Limb (tissue), 2 donors: ENCODE results near the gene ARSJ.
"Not testable (repeated sequence)": the region's sequence is repeated elsewhere in the genome, so short reads cannot be mapped to it uniquely, and the experiment has no call there.

Source experiments
- DNase-seq, 2 donors: peaks; one replicate each; pipeline ENCODE4 v3.0.0-alpha.2; 2016; ENCODE audit errors: extremely low spot score in 2 of 2

Gene ARSJ

GRCh38 chr4:113958766-113959538 lies 20.5 kb downstream of the ARSJ start:
- peak in 1 of 2 donors; percentile 49 for DNase-seq

- no peak for DNase-seq
These were observed 21.5 kb downstream of the ARSJ start for GRCh38 chr4:113957956-113958355.

GRCh38 chr4:113955948-113956347 lies 23.5 kb downstream of the ARSJ start:
- DNase-seq, result no peak

- DNase-seq, result no peak
These were observed 24.0 kb downstream of the ARSJ start for GRCh38 chr4:113955411-113955810.

GRCh38 chr4:113953888-113954287 lies 25.6 kb downstream of the ARSJ start:
- no peak for DNase-seq

- DNase-seq, result no peak
These were observed 26.9 kb downstream of the ARSJ start for GRCh38 chr4:113952452-113953029.

GRCh38 chr4:113951263-113951662 lies 28.2 kb downstream of the ARSJ start:
- peak in 1 of 2 donors; percentile 52 for DNase-seq

GRCh38 chr4:113950207-113950606 lies 29.2 kb downstream of the ARSJ start:
- no peak for DNase-seq

DNA sequence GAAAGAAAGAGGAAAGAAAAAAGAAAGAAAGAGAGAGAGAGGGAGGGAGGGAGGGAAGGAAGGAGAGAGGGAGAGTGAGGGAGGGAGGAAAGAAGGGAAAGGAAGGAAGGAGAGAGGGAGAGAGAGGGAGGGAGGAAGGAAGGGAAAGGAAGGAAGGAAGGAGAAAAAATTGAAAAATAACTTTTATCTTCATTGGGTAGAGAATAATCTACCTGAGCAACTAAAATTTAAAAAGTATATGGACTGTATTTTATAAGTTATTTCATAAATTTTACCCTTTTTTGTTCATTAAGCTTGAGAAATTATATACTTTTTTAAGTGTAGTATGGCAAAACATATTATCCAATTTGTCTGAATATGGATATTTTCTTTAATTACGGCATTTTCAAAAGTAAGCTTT lies 32.0 kb downstream of the ARSJ start:
- no peak for DNase-seq

- DNase-seq, result no peak
These were observed 33.5 kb downstream of the ARSJ start for GRCh38 chr4:113945906-113946305.

- DNase-seq, result no peak
These were observed 35.6 kb downstream of the ARSJ start for GRCh38 chr4:113943863-113944262.

- DNase-seq, result no peak
These were observed 36.4 kb downstream of the ARSJ start for GRCh38 chr4:113943085-113943484.

DNA sequence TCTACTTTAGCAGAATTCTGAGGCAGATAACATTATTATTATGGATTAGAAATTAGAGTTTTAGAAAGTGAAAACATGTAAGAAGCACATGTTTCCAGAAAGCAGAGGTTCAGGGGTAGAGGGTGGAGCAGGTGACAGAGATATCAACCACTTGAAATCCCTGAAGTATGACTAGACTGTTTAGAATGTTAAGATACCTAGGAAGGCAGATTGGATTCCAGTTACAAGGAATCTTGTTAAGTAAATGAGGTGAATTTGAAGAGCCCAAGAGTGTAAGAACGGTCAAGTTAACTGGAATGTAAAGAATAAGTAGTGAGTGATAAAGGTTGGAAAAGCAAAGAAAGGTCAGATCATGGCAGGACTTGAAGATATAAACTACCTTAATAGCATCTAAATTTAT lies 37.6 kb downstream of the ARSJ start:
- no peak for DNase-seq

- DNase-seq, result not testable (repeated sequence)
These were observed 39.3 kb downstream of the ARSJ start for GRCh38 chr4:113940103-113940502.

- DNase-seq, result no peak
These were observed 44.3 kb downstream of the ARSJ start for GRCh38 chr4:113935190-113935589.

DNA sequence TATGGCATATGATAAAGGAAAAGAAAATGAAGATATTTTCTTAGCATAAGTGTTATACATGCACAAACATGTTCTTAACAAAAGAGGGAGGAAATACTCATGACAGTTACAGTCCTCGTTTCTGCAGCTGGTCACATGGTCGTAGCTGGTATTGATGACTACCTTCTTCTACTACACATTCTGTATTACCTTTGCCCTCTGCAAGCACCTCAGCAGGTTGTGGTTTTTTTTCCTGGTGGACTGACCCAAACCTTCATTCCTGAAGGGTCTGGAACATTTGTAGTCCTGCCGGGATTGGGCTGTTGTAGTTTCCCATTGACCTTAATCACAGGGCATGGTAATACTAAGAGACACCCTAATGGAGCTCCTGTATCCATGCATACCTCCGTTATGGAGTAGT lies 54.7 kb downstream of the ARSJ start:
- DNase-seq, result not testable (repeated sequence)

DNA sequence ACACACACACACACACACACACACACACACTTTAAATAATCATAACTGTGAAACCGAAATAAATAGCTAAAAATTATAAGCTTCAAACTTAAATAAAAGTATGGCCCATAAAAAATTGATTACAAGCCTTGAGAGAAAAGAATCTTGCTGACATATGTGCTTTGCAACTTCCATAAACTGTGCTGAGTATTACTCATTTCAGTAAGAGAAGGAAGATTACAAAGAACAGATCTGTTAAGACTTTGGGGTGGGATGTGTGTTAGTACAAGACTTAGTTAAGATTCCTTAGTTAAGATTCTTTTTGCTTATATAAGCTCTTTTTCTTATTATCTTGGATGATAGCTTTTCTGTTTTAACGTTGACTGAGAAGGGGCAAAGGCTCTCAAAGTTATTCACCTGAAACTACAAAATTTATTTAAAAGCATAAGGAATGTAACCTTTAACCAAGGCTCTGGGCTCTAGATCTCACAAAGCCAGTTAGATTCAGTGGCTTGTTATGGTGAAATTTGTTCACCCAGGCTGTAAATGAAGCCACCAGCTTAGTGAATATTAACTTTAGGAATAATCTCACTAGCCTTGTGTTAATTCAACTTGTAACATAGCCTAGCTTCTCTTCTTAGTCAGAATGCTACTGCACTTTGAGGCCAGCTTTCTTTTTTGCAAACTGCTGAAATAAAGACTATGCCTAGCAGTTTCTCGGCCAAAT lies 58.2 kb downstream of the ARSJ start:
- DNase-seq, result no peak

- DNase-seq, result no peak
These were observed 59.8 kb downstream of the ARSJ start for GRCh38 chr4:113919611-113920010.

DNA sequence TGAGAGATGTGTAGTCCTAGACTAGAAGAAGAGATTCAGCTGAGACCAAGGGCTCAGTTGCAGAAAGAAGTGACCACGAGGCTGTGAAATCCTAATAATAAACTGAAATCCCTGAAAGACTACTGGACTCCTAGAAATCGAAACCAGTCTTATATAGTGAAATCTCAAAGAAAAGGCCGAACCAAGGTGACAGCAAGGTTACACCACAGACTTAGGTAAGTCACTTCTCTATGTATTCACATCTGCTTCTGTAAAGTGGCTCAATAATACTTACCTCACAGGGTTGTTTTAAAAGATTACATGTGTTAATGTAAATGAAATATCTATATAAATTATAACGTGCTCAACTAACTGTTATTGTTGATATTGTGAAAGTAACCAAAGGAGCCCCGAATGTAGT lies 60.3 kb downstream of the ARSJ start:
- no peak for DNase-seq

- no peak for DNase-seq
These were observed 70.6 kb downstream of the ARSJ start for GRCh38 chr4:113908829-113909228.

GRCh38 chr4:113907559-113907958 lies 71.9 kb downstream of the ARSJ start:
- DNase-seq, result no peak

DNA sequence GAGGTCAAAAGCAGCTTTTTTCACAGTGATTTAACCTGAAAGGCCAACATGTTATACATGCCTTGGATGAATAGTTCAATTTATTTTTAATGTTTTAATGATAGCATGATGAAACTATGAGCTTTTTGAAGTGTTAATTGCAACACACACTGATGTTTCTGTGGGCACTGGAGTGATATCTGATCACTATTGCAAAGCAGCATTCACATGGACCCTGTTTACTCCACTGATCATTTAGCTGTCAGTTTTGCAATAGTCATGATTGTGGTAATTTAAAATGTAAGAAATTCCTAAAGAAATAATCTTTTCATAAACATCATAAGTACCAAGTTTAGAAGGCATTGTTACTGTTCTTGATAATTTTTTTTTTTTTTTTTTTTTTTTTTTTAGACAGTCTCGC lies 74.1 kb downstream of the ARSJ start:
- no peak for DNase-seq

GRCh38 chr4:113904877-113905276 lies 74.6 kb downstream of the ARSJ start:
- no peak for DNase-seq
